ENCODE measurements around the gene SLC19A3.

DNA sequence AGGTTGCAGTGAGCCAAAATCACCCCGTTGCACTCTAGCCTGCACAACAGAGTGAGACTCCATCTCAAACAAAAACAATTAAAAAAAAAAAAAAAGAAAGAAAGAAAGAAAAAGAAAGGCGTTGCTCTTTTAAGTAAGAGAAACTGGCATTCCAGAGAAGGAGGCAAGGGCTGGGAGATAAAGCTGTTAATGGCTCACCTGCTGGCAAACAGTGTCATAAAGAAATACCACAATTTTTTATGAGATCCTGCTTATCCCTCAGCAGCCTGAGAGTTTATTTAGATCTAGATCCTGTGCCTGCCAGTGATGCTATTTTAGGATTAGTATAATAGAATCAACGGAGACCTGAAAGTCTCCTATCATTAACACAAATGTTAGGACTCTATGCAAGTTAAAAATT, 16.3 kb downstream of the SLC19A3 start:
- TF ChIP-seq TAF1 (IDR thresholded peaks at IDR 0.05; ENCODE audit: borderline replicate concordance, low read depth, low read length), result no peak
- TF ChIP-seq POLR2A (IDR thresholded peaks at IDR 0.05; ENCODE audit: low read depth, low read length), result no peak
